ENCODE results near the gene MAML3.

The MAML3 gene

DNA sequence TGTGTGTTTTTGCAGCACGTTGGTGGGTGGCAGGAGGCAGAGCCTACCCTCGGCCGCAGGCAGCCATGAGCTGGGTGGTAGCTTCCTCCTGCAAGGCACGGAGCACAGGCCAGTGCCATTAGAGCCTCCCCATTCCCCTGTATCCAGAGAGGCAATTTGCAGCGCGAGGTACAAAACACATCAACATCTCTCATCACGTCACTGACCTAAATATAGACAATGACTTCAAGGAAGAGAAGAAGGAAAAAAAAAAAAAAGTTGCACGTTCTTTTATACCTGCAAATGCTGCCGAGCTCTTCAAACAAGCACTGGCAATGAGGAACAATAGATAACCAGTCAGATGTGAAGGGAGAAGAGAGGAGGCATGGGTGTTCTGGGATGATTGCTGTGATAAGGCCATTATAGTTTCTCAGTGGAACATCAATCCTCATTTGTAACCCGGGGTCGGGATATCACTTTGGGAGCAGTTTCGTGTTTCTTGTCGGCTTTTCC is 328.4 kb downstream of the MAML3 start:
- TF ChIP-seq TAF1 (IDR thresholded peaks at IDR 0.05; ENCODE audit: low read depth) = no peak
- no peak for TF ChIP-seq CREB1 (IDR thresholded peaks at IDR 0.05; ENCODE audit: low read depth)
- TF ChIP-seq, protein P1, sequence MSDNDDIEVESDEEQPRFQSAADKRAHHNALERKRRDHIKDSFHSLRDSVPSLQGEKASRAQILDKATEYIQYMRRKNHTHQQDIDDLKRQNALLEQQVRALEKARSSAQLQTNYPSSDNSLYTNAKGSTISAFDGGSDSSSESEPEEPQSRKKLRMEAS (IDR thresholded peaks at IDR 0.05) = no peak
- no peak for TF ChIP-seq NFIC (IDR thresholded peaks at IDR 0.05)
- TF ChIP-seq EP300 (IDR thresholded peaks at IDR 0.05; ENCODE audit: borderline replicate concordance) = no peak
- TF ChIP-seq FOXM1 (IDR thresholded peaks at IDR 0.05; ENCODE audit: borderline replicate concordance, low read depth) = no peak
- TF ChIP-seq, protein P2, sequence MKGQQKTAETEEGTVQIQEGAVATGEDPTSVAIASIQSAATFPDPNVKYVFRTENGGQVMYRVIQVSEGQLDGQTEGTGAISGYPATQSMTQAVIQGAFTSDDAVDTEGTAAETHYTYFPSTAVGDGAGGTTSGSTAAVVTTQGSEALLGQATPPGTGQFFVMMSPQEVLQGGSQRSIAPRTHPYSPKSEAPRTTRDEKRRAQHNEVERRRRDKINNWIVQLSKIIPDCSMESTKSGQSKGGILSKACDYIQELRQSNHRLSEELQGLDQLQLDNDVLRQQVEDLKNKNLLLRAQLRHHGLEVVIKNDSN (IDR thresholded peaks at IDR 0.05) = no peak
- TF ChIP-seq, protein P3, sequence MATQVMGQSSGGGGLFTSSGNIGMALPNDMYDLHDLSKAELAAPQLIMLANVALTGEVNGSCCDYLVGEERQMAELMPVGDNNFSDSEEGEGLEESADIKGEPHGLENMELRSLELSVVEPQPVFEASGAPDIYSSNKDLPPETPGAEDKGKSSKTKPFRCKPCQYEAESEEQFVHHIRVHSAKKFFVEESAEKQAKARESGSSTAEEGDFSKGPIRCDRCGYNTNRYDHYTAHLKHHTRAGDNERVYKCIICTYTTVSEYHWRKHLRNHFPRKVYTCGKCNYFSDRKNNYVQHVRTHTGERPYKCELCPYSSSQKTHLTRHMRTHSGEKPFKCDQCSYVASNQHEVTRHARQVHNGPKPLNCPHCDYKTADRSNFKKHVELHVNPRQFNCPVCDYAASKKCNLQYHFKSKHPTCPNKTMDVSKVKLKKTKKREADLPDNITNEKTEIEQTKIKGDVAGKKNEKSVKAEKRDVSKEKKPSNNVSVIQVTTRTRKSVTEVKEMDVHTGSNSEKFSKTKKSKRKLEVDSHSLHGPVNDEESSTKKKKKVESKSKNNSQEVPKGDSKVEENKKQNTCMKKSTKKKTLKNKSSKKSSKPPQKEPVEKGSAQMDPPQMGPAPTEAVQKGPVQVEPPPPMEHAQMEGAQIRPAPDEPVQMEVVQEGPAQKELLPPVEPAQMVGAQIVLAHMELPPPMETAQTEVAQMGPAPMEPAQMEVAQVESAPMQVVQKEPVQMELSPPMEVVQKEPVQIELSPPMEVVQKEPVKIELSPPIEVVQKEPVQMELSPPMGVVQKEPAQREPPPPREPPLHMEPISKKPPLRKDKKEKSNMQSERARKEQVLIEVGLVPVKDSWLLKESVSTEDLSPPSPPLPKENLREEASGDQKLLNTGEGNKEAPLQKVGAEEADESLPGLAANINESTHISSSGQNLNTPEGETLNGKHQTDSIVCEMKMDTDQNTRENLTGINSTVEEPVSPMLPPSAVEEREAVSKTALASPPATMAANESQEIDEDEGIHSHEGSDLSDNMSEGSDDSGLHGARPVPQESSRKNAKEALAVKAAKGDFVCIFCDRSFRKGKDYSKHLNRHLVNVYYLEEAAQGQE (IDR thresholded peaks at IDR 0.05; ENCODE audit: low read depth) = no peak

DNA sequence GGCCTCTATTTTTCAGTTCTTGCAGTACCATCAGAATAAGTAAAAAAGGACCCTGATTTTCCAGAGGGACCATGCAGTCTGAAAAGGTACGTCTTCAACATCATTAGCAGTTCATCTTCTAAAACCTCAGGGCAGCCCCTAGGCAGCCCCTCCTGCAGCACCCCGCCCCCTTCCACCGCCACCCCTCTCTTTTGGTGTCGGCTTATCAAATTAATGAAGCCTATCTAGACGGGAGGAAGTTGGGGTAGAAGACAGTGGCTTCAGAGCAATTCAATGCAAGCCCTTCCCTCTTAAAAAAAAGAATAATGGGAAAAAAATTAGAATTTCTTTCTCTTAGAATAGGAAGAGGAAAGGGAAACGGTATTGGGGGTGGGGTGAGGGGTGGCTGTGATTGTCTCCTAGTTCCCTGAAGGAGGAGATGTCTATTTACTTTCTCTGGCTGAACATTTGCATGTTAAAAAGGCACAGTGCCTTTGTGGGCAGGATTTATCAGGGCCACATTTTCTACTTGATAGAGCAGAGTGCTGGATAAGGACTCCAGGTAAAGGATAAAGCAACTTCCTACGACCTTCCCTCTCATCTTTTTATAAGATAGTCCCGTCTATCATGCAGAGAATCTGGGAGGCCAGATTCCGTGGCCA is 329.0 kb downstream of the MAML3 start:
- TF ChIP-seq, protein P3 (IDR thresholded peaks at IDR 0.05; ENCODE audit: low read depth) = no peak
- no peak for TF ChIP-seq CREB1 (IDR thresholded peaks at IDR 0.05; ENCODE audit: low read depth)

DNA sequence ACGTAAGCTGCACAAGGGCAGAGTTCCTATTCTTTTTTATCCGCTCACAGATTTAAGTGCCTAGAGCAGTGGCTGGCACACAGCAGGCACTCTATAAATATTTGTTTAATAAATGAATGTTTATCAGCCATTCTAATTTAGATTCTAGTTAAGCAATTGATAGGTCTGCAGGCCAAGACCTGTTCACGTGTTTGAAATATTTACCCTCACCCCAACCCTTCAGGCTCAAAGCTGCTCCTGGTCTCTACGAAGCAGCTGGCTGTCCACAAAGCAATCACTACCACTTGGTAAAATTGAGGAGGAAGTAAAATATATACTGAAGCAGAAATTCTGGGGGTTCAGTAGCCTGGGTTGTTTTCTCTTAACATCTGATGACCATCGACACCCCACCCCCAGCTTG is 330.2 kb downstream of the MAML3 start:
- TF ChIP-seq RAD21 (IDR thresholded peaks at IDR 0.05; ENCODE audit: low read depth) (no peak), ZBTB7A (IDR thresholded peaks at IDR 0.05; ENCODE audit: low read depth) (no peak)
- TF ChIP-seq, protein P1 (IDR thresholded peaks at IDR 0.05) = no peak

DNA sequence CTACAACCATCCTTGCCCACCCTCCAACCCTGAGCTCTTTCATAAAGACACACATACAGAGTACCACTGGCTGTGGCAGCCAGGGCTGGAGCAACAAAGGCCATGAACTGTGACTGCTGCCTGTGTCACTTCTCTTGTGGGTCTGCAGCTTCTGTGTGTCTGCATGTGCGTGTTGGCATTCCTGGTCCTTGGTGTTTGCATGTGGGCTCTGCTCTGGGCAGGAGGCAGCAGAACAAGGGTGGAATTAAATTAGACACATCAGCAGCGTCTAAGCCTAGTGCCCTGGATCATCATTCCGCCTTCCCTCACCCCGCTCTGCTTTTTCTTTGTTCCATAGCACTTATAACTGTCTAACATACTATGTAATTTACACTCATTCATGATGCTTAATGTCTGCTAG is 330.6 kb downstream of the MAML3 start:
- no peak for TF ChIP-seq TEAD4 (IDR thresholded peaks at IDR 0.05)
- TF ChIP-seq, protein P1 (IDR thresholded peaks at IDR 0.05) = no peak
- TF ChIP-seq, protein P3 (IDR thresholded peaks at IDR 0.05; ENCODE audit: low read depth) = no peak
- TF ChIP-seq FOXM1 (IDR thresholded peaks at IDR 0.05; ENCODE audit: borderline replicate concordance, low read depth) = no peak
- TF ChIP-seq, protein P2 (IDR thresholded peaks at IDR 0.05) = no peak
- no peak for TF ChIP-seq ZBTB7A (IDR thresholded peaks at IDR 0.05; ENCODE audit: low read depth)
- no peak for TF ChIP-seq CREB1 (IDR thresholded peaks at IDR 0.05; ENCODE audit: low read depth)
- no peak for TF ChIP-seq TCF12 (IDR thresholded peaks at IDR 0.05; ENCODE audit: low read depth)
- no peak for TF ChIP-seq YY1 (IDR thresholded peaks at IDR 0.05; ENCODE audit: low read depth)
- TF ChIP-seq NFIC (IDR thresholded peaks at IDR 0.05) = no peak
- TF ChIP-seq CEBPB (IDR thresholded peaks at IDR 0.05) = no peak
- no peak for TF ChIP-seq TAF1 (IDR thresholded peaks at IDR 0.05; ENCODE audit: low read depth)
- TF ChIP-seq RAD21 (IDR thresholded peaks at IDR 0.05; ENCODE audit: low read depth) = no peak
- no peak for TF ChIP-seq EGR1 (IDR thresholded peaks at IDR 0.05)
- TF ChIP-seq EP300 (IDR thresholded peaks at IDR 0.05; ENCODE audit: borderline replicate concordance) = no peak

DNA sequence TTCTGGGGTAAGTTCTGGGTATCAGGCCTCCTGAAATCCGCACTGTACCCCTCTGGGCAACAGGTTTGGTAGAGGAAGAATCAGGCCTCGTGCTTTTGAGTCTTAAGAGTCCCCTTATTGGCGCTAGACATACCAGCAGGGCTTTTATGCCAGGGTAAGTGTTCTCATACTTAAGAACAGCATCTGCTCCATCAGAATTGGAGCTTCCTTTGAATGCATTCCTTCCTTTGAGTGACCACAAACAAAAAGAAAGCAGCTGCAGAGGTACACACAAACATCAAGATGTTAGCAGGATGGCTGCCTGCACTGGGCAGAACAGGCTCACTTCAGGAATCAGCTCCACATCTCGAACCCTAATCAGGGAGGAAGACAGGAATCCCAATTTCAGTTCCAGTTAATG is 331.6 kb downstream of the MAML3 start:
- TF ChIP-seq ZBTB7A (IDR thresholded peaks at IDR 0.05; ENCODE audit: low read depth) = no peak
- TF ChIP-seq TEAD4 (IDR thresholded peaks at IDR 0.05) = no peak

Data from Ishikawa (cell line).